Rectal smooth muscle tissue (tissue), 1 donor: ENCODE measurements around the gene CDH12.
"Not testable (repeated sequence)": the region's sequence is repeated elsewhere in the genome, so short reads cannot be mapped to it uniquely, and the experiment has no call there.

Experiments
- H3K27ac ChIP-seq: one replicate; pipeline ENCODE4 v1.7.0; 2013; ENCODE audit warnings: low read depth, low read length, inconsistent platforms
- H3K27me3 ChIP-seq: one replicate; pipeline ENCODE4 v1.7.0; 2013; ENCODE audit warnings: low read length; ENCODE audit not compliant: control insufficient read depth, insufficient read depth
- H3K36me3 ChIP-seq: one replicate; pipeline ENCODE4 v1.7.0; 2013; ENCODE audit warnings: low read length; ENCODE audit not compliant: control insufficient read depth, insufficient read depth
- H3K4me1 ChIP-seq: one replicate; pipeline ENCODE4 v1.7.0; 2013; ENCODE audit warnings: low read length; ENCODE audit not compliant: control insufficient read depth, insufficient read depth
- H3K4me3 ChIP-seq: one replicate; pipeline ENCODE4 v1.7.0; 2013; ENCODE audit warnings: low read length
- H3K9ac ChIP-seq: one replicate; pipeline ENCODE4 v1.7.0; 2013; ENCODE audit warnings: low read length

Gene CDH12

DNA sequence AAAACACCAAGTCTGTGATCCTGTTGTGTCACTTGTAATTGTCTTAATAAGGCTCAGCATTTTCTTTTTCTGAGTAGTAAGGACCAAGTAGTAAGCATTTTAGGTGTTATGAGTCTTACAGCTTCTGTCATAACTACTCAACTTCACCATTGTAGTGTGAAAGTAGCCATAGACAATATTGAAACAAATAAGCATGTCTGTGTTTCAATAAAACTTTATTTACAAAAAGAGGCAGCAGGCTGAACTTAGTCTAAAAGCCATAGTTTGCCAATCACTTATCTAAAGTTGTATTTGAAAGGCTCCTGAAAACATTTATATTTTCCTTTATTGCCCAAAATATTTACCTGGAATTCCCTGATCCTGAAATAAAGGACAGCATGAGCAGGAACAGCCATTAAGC is 796.1 kb downstream of the CDH12 start:
- Histone ChIP-seq H3K27me3 (no peaks in the 10 kb centered on the region), H3K36me3 (no peaks in the 10 kb centered on the region), H3K27ac (no peak overlapping the region), H3K4me3 (no peak overlapping the region), H3K9ac (no peak overlapping the region), H3K4me1 (no peaks in the 10 kb centered on the region)

DNA sequence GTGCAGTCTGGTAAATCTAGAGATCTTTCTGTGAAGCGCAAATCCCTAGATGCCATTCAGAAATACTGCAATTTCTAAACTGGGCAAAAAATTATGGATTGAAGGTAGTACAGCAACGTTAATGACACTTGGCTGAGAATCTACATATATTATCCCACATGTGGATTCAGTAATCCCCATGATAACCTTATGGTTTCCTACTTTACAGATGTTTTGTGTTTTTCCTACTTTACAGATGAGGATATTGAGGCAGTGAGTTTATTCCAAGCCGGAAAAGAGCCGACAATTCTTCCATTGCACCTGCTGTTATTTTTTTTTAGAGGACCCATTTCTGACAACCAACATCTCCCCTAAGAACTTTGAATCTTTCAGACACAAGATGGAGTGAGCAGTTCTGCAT is 796.5 kb downstream of the CDH12 start:
- Histone ChIP-seq H3K4me1 (no peaks in the 10 kb centered on the region), H3K36me3 (no peaks in the 10 kb centered on the region), H3K4me3 (no peak overlapping the region), H3K9ac (no peak overlapping the region), H3K27me3 (no peaks in the 10 kb centered on the region), H3K27ac (no peak overlapping the region)

DNA sequence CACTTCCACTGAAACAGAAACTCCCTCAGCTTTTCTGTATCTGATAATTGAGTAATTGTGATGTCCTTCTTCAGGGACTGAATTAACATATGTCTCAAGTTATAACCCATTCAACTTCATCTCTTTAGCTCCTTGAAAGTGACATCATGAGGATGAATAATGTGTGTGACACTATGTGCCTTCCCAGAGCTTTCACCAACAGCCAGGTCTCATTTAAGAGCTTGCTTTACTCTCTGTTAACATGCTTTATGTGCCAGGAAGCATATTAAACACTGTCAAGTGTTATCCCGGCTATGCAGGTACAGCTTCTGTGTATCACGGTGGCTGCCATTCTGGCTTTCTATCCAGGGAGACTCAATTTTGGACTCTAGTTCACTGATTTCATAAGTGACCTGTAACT is 799.9 kb downstream of the CDH12 start:
- no peaks in the 10 kb centered on the region for H3K36me3 ChIP-seq
- no peak overlapping the region for H3K4me3 ChIP-seq
- no peaks in the 10 kb centered on the region for H3K4me1 ChIP-seq
- no peak overlapping the region for H3K9ac ChIP-seq
- no peaks in the 10 kb centered on the region for H3K27me3 ChIP-seq
- H3K27ac ChIP-seq, result no peak overlapping the region

DNA sequence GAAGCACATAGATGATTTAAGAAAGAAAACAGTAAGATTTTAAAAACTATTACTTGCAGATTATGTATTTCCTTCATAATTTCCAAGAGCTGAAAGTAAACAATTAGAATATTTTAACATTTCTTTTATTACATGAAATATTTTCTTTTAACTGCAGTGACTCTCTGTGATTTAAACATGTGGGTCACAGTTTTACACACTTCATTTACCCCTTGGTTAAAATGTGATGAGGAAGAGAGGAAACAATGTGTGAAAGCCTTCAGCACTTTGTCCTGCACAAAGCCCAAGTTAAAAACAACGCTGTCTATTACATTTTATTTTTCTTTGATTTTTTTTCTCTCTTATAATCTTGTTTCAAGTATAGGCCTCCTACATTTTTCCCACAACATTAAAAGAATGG is 801.3 kb downstream of the CDH12 start:
- no peaks in the 10 kb centered on the region for H3K4me1 ChIP-seq
- no peak overlapping the region for H3K4me3 ChIP-seq

DNA sequence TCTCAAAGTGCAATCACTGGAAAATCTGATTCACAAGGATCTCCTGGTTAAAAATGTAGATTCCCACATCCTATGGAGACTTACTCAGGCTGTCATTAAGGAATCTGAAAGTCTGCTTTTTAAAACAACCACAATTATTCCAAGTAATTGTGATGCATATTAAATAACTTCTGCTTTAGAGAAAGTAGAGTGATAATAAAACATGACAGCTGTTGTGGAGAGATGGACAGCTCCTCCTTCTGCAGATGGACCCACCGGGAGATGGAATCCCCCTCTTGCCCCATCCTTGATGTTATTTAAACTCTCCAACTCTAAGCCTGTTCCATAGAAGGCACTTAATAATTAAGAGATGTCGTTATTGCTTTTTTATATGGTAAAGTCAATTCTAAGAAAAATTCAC is 802.2 kb downstream of the CDH12 start:
- Histone ChIP-seq H3K36me3 (no peaks in the 10 kb centered on the region), H3K27ac (no peak overlapping the region), H3K27me3 (no peaks in the 10 kb centered on the region), H3K4me1 (no peaks in the 10 kb centered on the region), H3K9ac (no peak overlapping the region), H3K4me3 (no peak overlapping the region)

More for the DNA sequence above, 801.3 kb downstream of the CDH12 start:
- no peak overlapping the region for H3K9ac ChIP-seq
- no peaks in the 10 kb centered on the region for H3K27me3 ChIP-seq
- no peak overlapping the region for H3K27ac ChIP-seq
- no peaks in the 10 kb centered on the region for H3K36me3 ChIP-seq

DNA sequence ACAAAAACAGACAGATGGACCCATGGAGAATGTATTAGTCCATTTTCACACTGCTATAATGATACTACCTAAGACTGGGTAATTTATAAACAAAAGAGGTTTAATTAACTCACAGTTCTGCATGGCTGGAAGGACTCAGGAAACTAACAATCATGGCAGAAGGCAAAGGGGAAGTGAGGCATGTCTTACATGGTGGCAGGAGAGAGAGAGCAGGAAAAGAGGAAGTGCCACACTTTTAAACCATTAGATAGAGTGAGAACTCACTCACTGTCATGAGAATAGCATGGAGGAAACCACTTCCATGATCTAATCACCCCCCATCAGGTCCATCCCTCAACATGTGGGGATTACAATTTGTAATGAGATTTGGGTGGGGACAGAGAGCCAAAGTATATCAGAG is 808.9 kb downstream of the CDH12 start:
- no peak overlapping the region for H3K27ac ChIP-seq
- no peak overlapping the region for H3K4me3 ChIP-seq
- H3K9ac ChIP-seq, result no peak overlapping the region
- H3K4me1 ChIP-seq, result no peaks in the 10 kb centered on the region
- no peaks in the 10 kb centered on the region for H3K27me3 ChIP-seq
- no peaks in the 10 kb centered on the region for H3K36me3 ChIP-seq

DNA sequence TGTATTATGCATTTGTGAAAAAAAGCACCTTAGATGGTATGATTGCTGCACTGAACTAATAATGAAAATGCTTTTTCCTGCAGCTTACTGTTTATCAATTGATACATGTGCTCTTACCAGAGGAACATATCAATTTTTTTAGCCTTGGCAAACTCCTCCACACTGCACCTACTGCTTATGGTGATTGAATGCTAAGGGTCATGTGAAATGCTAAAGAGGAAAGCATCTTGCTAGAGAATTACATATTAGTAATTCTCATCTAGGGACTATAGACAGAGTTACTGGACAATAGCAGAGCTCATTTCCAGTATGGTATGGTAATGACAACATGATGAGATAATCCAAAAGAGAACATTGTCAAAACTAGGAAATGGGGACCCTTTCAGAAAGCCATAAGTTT is 817.1 kb downstream of the CDH12 start:
- no peaks in the 10 kb centered on the region for H3K4me1 ChIP-seq
- H3K27me3 ChIP-seq, result no peaks in the 10 kb centered on the region

DNA sequence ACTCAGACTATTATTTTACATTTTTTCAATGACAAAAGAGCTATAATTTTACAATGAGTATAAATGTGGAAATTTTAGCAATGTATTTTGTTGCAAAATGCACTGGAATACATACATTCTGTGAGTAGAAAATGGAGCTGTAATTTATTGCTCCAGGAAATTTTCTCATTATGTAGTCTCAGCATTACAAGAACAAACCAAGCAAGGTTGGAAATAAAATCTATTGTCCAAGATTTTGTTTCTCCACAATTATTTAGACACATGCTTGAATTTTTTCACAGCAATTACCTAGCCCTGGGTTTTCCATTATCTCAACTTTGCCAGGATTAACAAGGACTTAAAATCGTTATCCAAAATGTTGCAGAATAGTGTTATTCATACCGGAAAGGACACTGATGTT is 820.1 kb downstream of the CDH12 start:
- H3K27ac ChIP-seq, result no peak overlapping the region
- no peak overlapping the region for H3K9ac ChIP-seq
- H3K36me3 ChIP-seq, result no peaks in the 10 kb centered on the region
- no peaks in the 10 kb centered on the region for H3K4me1 ChIP-seq
- H3K4me3 ChIP-seq, result no peak overlapping the region
- no peaks in the 10 kb centered on the region for H3K27me3 ChIP-seq

More for the DNA sequence above, 817.1 kb downstream of the CDH12 start:
- Histone ChIP-seq H3K27ac (no peak overlapping the region), H3K4me3 (no peak overlapping the region), H3K9ac (no peak overlapping the region), H3K36me3 (no peaks in the 10 kb centered on the region)

DNA sequence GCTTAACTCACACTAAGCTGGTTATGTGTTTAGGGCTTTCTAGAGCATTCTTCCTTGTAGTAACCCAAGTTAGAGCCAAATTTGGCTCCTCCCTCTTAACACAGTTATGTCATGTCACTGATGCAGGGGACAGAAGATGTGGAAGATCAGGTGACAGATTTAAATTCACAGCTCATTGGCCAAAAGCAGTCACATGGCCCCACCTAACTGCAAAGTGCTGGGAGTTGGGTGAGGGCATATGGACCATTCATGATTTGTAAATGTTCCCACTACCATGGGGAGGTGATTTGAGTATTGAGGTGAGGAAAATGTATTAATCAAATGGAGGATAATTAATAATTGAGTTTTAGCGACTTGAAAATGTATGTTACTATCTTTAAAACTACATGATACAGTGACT is 829.4 kb downstream of the CDH12 start:
- H3K9ac ChIP-seq, result no peak overlapping the region
- H3K27ac ChIP-seq, result no peak overlapping the region
- H3K4me1 ChIP-seq, result no peaks in the 10 kb centered on the region
- H3K36me3 ChIP-seq, result no peaks in the 10 kb centered on the region
- H3K27me3 ChIP-seq, result no peaks in the 10 kb centered on the region
- no peak overlapping the region for H3K4me3 ChIP-seq

DNA sequence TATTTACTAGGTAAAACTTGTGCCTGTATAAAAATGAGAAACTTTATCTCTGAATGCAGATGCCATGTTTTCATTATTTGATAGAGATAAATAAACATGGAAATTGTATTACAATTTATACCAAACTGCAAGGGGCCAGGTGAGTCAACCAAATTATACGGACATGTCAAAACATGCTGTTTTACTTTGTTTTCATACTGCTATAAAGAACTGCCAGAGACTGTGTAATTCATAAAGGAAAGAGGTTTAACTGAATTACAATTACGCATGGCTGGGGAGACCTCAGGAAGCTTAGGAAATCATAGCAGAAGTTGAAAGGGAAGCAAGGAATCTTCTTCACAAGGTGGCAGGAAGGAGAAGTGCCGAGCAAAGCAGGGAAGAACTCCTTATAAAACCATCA is 840.3 kb downstream of the CDH12 start:
- not testable (repeated sequence) for H3K36me3 ChIP-seq, H3K27me3 ChIP-seq, H3K4me1 ChIP-seq, H3K9ac ChIP-seq, H3K4me3 ChIP-seq, H3K27ac ChIP-seq

DNA sequence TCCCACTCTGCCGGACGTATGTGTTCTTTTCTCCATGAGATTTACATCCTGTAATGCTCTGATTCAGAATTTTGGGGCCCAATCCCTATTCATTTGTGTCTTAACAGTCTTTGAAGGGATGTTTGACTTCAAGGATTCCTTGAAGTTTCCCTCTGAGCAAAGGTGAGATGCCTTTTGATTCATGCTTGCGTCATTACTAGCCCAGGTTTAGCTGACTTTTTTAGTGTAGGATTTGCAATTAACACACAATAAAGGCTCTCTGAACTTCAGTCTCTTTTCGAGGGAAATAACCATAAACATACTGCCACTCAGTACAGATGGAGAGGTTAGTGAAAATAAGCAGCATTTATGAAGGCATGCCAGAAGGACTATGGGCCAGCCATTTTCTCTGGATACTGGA is 842.3 kb downstream of the CDH12 start:
- H3K27me3 ChIP-seq, H3K27ac ChIP-seq, H3K9ac ChIP-seq, H3K4me3 ChIP-seq, H3K36me3 ChIP-seq, H3K4me1 ChIP-seq: not testable (repeated sequence)

DNA sequence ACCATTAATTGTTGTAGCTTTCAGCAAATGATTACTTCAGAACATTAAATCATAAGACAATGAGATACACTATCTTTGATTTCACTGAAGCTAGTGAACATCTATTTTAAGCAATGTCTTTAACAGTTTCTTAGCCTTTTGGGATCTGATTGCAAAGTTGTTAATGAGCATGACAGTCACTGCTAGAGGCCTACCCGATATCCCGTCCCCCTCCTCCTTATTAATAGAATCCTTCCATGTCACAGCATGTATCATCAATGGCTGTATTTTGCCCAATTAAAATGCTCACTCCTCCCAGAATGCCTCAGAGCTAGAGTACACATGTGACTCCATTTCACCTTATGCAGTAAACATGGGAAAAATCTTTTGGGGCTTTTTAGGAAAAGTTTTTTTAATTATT is 852.0 kb downstream of the CDH12 start:
- not testable (repeated sequence) for H3K4me3 ChIP-seq, H3K9ac ChIP-seq, H3K36me3 ChIP-seq, H3K27ac ChIP-seq, H3K4me1 ChIP-seq, H3K27me3 ChIP-seq

DNA sequence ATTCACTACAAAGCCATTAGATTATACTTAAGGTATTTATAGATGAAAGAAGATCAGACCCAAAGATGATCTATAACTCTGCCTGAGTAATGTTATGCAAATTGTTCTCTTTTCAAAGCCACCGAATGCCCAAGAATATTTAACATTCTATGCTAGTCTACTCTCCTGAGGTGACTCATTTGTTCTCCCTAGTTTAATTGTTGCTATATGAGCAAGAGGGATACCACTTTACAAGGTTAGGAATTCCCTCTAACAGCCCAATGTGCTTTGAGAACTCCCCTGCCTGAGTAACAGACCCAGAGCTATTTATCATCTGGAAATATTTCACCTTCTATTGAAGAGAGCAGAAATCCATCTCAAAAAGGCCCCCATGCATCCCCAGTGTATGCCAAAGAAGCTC is 867.3 kb downstream of the CDH12 start:
- not testable (repeated sequence) for H3K27me3 ChIP-seq, H3K4me1 ChIP-seq, H3K9ac ChIP-seq, H3K27ac ChIP-seq, H3K4me3 ChIP-seq, H3K36me3 ChIP-seq

DNA sequence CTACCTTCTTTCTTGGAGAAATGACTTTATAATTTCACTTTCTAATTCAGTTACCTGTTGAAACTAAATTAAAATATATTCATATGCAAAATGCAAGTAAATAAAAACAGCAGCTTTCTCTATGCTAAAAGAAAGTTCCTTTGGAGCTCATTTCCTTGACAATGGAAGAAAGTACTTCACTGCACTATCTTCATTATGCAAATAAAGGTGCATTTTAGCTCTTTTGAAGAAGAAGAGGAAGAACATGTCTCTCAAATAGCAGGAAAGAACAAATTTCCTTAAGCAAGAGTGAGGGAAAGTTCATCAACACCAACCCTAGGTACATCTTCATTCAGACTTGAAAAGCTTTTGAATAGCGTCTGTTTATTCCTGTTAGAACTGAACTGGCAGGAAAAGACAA is 901.6 kb downstream of the CDH12 start:
- H3K27me3 ChIP-seq, H3K4me3 ChIP-seq, H3K27ac ChIP-seq, H3K36me3 ChIP-seq, H3K9ac ChIP-seq, H3K4me1 ChIP-seq: not testable (repeated sequence)
